ENCODE results near the gene EIF1.
A peak's percentile ranks its signal among the peaks of the same experiment; 100 is the strongest.

DNA sequence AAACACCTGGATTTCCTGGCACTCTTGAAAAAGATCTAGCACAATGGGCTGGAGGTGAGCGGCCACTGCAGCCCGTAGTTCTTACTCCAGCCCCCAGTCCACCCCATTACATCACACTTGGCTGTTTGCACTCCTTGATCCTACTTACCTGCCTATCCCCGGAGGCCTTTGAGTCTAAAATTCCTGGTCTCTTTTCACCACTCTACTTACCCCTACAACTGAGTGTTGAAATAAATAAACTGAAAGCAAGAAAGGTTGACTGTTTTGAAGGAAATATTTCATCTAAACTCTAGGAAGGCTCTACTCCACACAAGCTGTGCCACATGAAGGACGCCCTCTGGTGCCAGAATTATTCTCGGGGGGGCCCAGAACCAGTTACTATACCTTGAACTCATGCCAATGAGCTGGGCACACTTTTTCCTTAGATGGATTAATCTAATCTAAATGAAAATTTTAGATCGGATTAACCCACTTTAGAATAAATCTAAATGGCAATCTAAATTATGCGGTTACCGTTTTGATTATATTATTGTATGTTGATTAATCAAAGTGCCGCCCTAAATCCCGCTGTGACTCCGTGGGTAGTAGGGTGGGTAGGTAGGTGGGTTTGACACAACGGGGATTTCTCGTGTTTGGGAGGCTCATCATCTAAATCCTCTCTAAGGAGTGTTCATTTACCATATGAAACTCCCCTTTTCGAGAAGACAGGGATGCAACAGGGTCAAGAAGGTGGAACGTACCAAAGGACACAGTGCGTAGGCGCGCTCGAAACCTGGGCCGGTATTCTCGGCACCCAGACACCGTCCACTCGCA, 651 bp upstream of the EIF1 start:
- TF ChIP-seq, protein P1, sequence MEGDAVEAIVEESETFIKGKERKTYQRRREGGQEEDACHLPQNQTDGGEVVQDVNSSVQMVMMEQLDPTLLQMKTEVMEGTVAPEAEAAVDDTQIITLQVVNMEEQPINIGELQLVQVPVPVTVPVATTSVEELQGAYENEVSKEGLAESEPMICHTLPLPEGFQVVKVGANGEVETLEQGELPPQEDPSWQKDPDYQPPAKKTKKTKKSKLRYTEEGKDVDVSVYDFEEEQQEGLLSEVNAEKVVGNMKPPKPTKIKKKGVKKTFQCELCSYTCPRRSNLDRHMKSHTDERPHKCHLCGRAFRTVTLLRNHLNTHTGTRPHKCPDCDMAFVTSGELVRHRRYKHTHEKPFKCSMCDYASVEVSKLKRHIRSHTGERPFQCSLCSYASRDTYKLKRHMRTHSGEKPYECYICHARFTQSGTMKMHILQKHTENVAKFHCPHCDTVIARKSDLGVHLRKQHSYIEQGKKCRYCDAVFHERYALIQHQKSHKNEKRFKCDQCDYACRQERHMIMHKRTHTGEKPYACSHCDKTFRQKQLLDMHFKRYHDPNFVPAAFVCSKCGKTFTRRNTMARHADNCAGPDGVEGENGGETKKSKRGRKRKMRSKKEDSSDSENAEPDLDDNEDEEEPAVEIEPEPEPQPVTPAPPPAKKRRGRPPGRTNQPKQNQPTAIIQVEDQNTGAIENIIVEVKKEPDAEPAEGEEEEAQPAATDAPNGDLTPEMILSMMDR (IDR thresholded peaks at IDR 0.05) = peak; percentile 60
- TF ChIP-seq EZH2 (IDR thresholded peaks at IDR 0.05; ENCODE audit: borderline replicate concordance, insufficient read depth, low read depth, low read length, poor library complexity, severe bottlenecking) = no peak

Data from B cell (primary cell).